K562 (cell line): ENCODE data around the gene FAAP100. TPM values are rescaled to one million over a fixed set of nuclear protein-coding genes. Genes with fewer than 3 reads are reported as not detected.

Experiments used
- EWSR1 ChIP-seq: fragments of 450-650 bp; IDR thresholded peaks from 2 replicates; pipeline ENCODE4 v1.6.1; 2018; ENCODE audit warnings: borderline replicate concordance, mild to moderate bottlenecking, low read depth, moderate library complexity; ENCODE audit not compliant: partially characterized antibody
- FOSL1 ChIP-seq: fragments of 200-800 bp; sonication (Bioruptor generic); conservative IDR thresholded peaks from 2 replicates; pipeline ENCODE4 v1.6.1; 2016; ENCODE audit warnings: missing genetic modification characterization, missing compliant biosample characterization
- HES1 ChIP-seq: fragments of 450-650 bp; IDR thresholded peaks from 2 replicates; pipeline ENCODE4 v1.6.1; 2016; ENCODE audit warnings: low read depth, mild to moderate bottlenecking, moderate library complexity
- SREBF1 ChIP-seq: fragments of 150-350 bp; IDR thresholded peaks from 2 replicates; pipeline ENCODE4 v1.6.1; 2014; ENCODE audit warnings: antibody characterized with exemption, low read depth, low read length, borderline replicate concordance
- STAT5A ChIP-seq: IDR thresholded peaks from 2 replicates; pipeline ENCODE4 v1.6.1; 2012; ENCODE audit warnings: low read length, inconsistent platforms, borderline replicate concordance
- TAF15 ChIP-seq: fragments of 200-400 bp; formaldehyde crosslinking; IDR thresholded peaks from 2 replicates; pipeline ENCODE4 v1.6.1; 2017; ENCODE audit warnings: mild to moderate bottlenecking, low read depth, low read length, moderate library complexity
- TFE3 ChIP-seq: fragments of 450-650 bp; formaldehyde crosslinking; IDR thresholded peaks from 2 replicates; pipeline ENCODE4 v1.4.0; 2020; ENCODE audit warnings: mild to moderate bottlenecking, mixed read lengths
- ZNF212 ChIP-seq: fragments of 450-650 bp; formaldehyde crosslinking; IDR thresholded peaks from 2 replicates; pipeline ENCODE4 v1.4.0; 2020; ENCODE audit warnings: mild to moderate bottlenecking
- ZNF24 ChIP-seq: fragments of 450-650 bp; IDR thresholded peaks from 2 replicates; pipeline ENCODE4 v1.6.1; 2016
- ZNF280A ChIP-seq: fragments of 450-650 bp; IDR thresholded peaks from 2 replicates; pipeline ENCODE4 v1.6.1; 2018; ENCODE audit warnings: mild to moderate bottlenecking, low read depth; ENCODE audit not compliant: partially characterized antibody
- ZNF583 ChIP-seq: fragments of 250-450 bp; sonication (Bioruptor Pico); IDR thresholded peaks from 2 replicates; pipeline ENCODE4 v1.4.0; 2020
- polyA plus RNA-seq, 8 experiments: library from polyadenylated mRNA; depleted of rRNA in 4 of 8; stranded (reverse) in 5 of 8; unstranded in 3 of 8; fragments of >200 nt; fragmentation: Nextera tagmentation in 2 of 8; fragmentation: Illumina TruSeq in 1 of 8; extraction: Ambion mirVana in 2 of 8; extraction: Trizol in 1 of 8; gene quantifications; 2 replicates each; pipeline versions ENCODE4 v1.2.1 to v1.2.3, GENCODE V29; 2011 to 2014; ENCODE audit warnings: inconsistent platforms in 1 of 8, missing spikeins in 1 of 8
- total RNA-seq, 7 experiments: library from RNA; depleted of rRNA in 6 of 7; stranded (reverse); fragments of >200 nt in 6 of 7; fragmentation: Illumina TruSeq in 2 of 7; extraction: Trizol in 2 of 7; gene quantifications; 2 replicates each; pipeline versions ENCODE4 v1.2.1 to v1.2.3, GENCODE V29; 2011 to 2021; ENCODE audit warnings: low replicate concordance in 1 of 7
- TF ChIP-seq, protein P1 (sequence below), 2 experiments: fragments of 450-650 bp in 1 of 2; sonication (generic) in 1 of 2; formaldehyde crosslinking in 1 of 2; IDR thresholded peaks; 2 replicates each; pipeline versions ENCODE4 v1.7.1 to v1.9.0; 2016 to 2022; ENCODE audit warnings: inconsistent platforms in 1 of 2, mild to moderate bottlenecking in 1 of 2, missing genetic modification reagents in 1 of 2
- TF ChIP-seq, protein P2 (sequence below): fragments of 250-450 bp; sonication (Bioruptor Pico); IDR thresholded peaks from 2 replicates; pipeline ENCODE4 v1.8.0; 2022; ENCODE audit warnings: moderate library complexity, mild to moderate bottlenecking, inconsistent platforms

Gene FAAP100
- total and polyA plus RNA-seq, 9 of the 15 experiments (the other 6 are each of a cell fraction or from before 2014, with no cell fraction given): 0.31 to 51.2 (median 12.6) TPM

- TF ChIP-seq, protein P1, sequence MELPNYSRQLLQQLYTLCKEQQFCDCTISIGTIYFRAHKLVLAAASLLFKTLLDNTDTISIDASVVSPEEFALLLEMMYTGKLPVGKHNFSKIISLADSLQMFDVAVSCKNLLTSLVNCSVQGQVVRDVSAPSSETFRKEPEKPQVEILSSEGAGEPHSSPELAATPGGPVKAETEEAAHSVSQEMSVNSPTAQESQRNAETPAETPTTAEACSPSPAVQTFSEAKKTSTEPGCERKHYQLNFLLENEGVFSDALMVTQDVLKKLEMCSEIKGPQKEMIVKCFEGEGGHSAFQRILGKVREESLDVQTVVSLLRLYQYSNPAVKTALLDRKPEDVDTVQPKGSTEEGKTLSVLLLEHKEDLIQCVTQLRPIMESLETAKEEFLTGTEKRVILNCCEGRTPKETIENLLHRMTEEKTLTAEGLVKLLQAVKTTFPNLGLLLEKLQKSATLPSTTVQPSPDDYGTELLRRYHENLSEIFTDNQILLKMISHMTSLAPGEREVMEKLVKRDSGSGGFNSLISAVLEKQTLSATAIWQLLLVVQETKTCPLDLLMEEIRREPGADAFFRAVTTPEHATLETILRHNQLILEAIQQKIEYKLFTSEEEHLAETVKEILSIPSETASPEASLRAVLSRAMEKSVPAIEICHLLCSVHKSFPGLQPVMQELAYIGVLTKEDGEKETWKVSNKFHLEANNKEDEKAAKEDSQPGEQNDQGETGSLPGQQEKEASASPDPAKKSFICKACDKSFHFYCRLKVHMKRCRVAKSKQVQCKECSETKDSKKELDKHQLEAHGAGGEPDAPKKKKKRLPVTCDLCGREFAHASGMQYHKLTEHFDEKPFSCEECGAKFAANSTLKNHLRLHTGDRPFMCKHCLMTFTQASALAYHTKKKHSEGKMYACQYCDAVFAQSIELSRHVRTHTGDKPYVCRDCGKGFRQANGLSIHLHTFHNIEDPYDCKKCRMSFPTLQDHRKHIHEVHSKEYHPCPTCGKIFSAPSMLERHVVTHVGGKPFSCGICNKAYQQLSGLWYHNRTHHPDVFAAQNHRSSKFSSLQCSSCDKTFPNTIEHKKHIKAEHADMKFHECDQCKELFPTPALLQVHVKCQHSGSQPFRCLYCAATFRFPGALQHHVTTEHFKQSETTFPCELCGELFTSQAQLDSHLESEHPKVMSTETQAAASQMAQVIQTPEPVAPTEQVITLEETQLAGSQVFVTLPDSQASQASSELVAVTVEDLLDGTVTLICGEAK (IDR thresholded peaks at IDR 0.05): no peak
- TF ChIP-seq, protein P1 (CRISPR knock-in tag; IDR thresholded peaks at IDR 0.05): no peak
- TF ChIP-seq ZNF212: no peak
- TF ChIP-seq ZNF24: no peak; the same call in 1 of the 2 replicates
- TF ChIP-seq SREBF1: no peak
- no peak for TF ChIP-seq ZNF280A
- no peak for TF ChIP-seq TAF15
- no peak for TF ChIP-seq EWSR1
- no peak for TF ChIP-seq ZNF583 (CRISPR knock-in tag)
- TF ChIP-seq HES1: no peak
- TF ChIP-seq FOSL1 (tag): no peak
- no peak for TF ChIP-seq TFE3 (CRISPR knock-in tag)
- TF ChIP-seq STAT5A: no peak
- TF ChIP-seq, protein P2, sequence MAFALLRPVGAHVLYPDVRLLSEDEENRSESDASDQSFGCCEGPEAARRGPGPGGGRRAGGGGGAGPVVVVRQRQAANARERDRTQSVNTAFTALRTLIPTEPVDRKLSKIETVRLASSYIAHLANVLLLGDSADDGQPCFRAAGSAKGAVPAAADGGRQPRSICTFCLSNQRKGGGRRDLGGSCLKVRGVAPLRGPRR (CRISPR knock-in tag): no peak
These were observed 39.4 kb downstream of the FAAP100 start, which contains the start of gene ACTG1 (continued) for GRCh38 chr17:81512562-81513371.
